ENCODE results near the gene NECAB3. TPM values are rescaled to one million over a fixed set of nuclear protein-coding genes. Genes with fewer than 3 reads are reported as not detected.
A peak's percentile ranks its signal among the peaks of the same experiment; 100 is the strongest.

Gene NECAB3
- total RNA-seq, 2 donors from 2014 or later = 47.4 to 59.9 TPM

GRCh38 chr20:33669873-33670640, 4.2 kb downstream of the NECAB3 start:
- DNase-seq (no peak), ATAC-seq (no peak)
- intact Hi-C loops (cut with DNase I) = loop anchor here in 1 of 2 donors (10.0 kb wide), 1 partner anchor 185 kb away; no protein-coding TSS in a partner anchor

GRCh38 chr20:33669224-33669623, 5.0 kb downstream of the NECAB3 start:
- intact Hi-C loops (cut with DNase I) = loop anchor here in 1 of 2 donors (10.0 kb wide), 1 partner anchor 184 kb away; no protein-coding TSS in a partner anchor
- ATAC-seq = no peak
- DNase-seq = no peak

GRCh38 chr20:33668466-33669155, 5.6 kb downstream of the NECAB3 start:
- ATAC-seq (no peak), DNase-seq (no peak)
- intact Hi-C loops (cut with DNase I) = loop anchor here in 1 of 2 donors (10.0 kb wide), 1 partner anchor 184 kb away; no protein-coding TSS in a partner anchor

- ATAC-seq = peak; percentile 57 to 63
- DNase-seq = peak; percentile 81
- intact Hi-C loops (cut with DNase I) = loop anchor here in 1 of 2 donors (10.0 kb wide), 1 partner anchor 183 kb away; no protein-coding TSS in a partner anchor
Observed at GRCh38 chr20:33667676-33668465, 6.4 kb downstream of the NECAB3 start.

GRCh38 chr20:33667245-33667675, 7.0 kb downstream of the NECAB3 start:
- intact Hi-C loops (cut with DNase I) = loop anchor here in 1 of 2 donors (10.0 kb wide), 1 partner anchor 182 kb away; no protein-coding TSS in a partner anchor
- peak; percentile 31 to 41 for ATAC-seq
- DNase-seq = peak; percentile 69

- intact Hi-C loops (cut with DNase I) = loop anchor here in 1 of 2 donors (10.0 kb wide), 1 partner anchor 182 kb away; no protein-coding TSS in a partner anchor
Observed at GRCh38 chr20:33666293-33667244, 7.7 kb downstream of the NECAB3 start, which contains the start of gene ACTL10. Gene ACTL10, plus strand, starts transcription at chr20:33666943. Its CDS starts 555 bp downstream, at chr20:33667498.

GRCh38 chr20:33664762-33665144, 9.5 kb downstream of the NECAB3 start:
- DNase-seq (no peak), ATAC-seq (no peak)
- intact Hi-C loops (cut with DNase I) = loop anchor here in 1 of 2 donors (10.0 kb wide), 1 partner anchor 180 kb away; no protein-coding TSS in a partner anchor

More at GRCh38 chr20:33666293-33667244, 7.7 kb downstream of the NECAB3 start, which contains the start of gene ACTL10:
- ATAC-seq (peak; percentile 81 to 84), DNase-seq (peak; percentile 99)

GRCh38 chr20:33664085-33664761, 10.0 kb downstream of the NECAB3 start:
- no peak for DNase-seq
- intact Hi-C loops (cut with DNase I) = loop anchor here in 1 of 2 donors (10.0 kb wide), 1 partner anchor 179 kb away; no protein-coding TSS in a partner anchor
- ATAC-seq = no peak

GRCh38 chr20:33663161-33664084, 10.8 kb downstream of the NECAB3 start:
- intact Hi-C loops (cut with DNase I) = loop anchor here in 1 of 2 donors (10.0 kb wide), 1 partner anchor 179 kb away; no protein-coding TSS in a partner anchor
- ATAC-seq (peak; percentile 57 to 58), DNase-seq (peak; percentile 90)

- ATAC-seq (no peak), DNase-seq (no peak)
- intact Hi-C loops (cut with DNase I) = loop anchor here in 1 of 2 donors (10.0 kb wide), 1 partner anchor 177 kb away; no protein-coding TSS in a partner anchor
Observed at GRCh38 chr20:33662172-33662571, 12.1 kb downstream of the NECAB3 start, which contains the start of gene C20orf144. Gene C20orf144, plus strand, starts transcription at chr20:33662327. Its CDS starts 19 bp downstream, at chr20:33662346.

- DNase-seq (no peak), ATAC-seq (no peak)
- intact Hi-C loops (cut with DNase I) = loop anchor here in 1 of 2 donors (10.0 kb wide), 1 partner anchor 176 kb away; no protein-coding TSS in a partner anchor
Observed at GRCh38 chr20:33660685-33661058, 13.6 kb downstream of the NECAB3 start.

- DNase-seq (no peak), ATAC-seq (no peak)
- intact Hi-C loops (cut with DNase I) = loop anchor here in 1 of 2 donors (10.0 kb wide), 1 partner anchor 175 kb away; no protein-coding TSS in a partner anchor
Observed at GRCh38 chr20:33660035-33660684, 14.1 kb downstream of the NECAB3 start.

GRCh38 chr20:33659341-33660034, 14.7 kb downstream of the NECAB3 start:
- no peak for ATAC-seq
- DNase-seq = no peak
- intact Hi-C loops (cut with DNase I) = loop anchor here in 1 of 2 donors (10.0 kb wide), 1 partner anchor 175 kb away; no protein-coding TSS in a partner anchor

GRCh38 chr20:33658929-33659328, 15.3 kb downstream of the NECAB3 start:
- ATAC-seq = no peak
- intact Hi-C loops (cut with DNase I) = no loop called here

More at GRCh38 chr20:33658929-33659328, 15.3 kb downstream of the NECAB3 start:
- DNase-seq = no peak
